Neural cell (in vitro differentiated cells): ENCODE results near the gene GNG10.

Experiments
- CTCF ChIP-seq: fragments of 450-650 bp; IDR thresholded peaks from 2 replicates; pipeline ENCODE4 v1.5.1; 2014; ENCODE audit warnings: antibody characterized with exemption, mild to moderate bottlenecking, moderate library complexity; ENCODE audit not compliant: poor library complexity, severe bottlenecking
- EZH2 ChIP-seq: fragments of 200-600, 300-800 bp; shearing (Covaris generic), sonication (generic); IDR thresholded peaks from 2 replicates; pipeline ENCODE4 v1.6.1; 2014; ENCODE audit warnings: antibody characterized with exemption, low read length, borderline replicate concordance, mild to moderate bottlenecking; ENCODE audit not compliant: insufficient read depth, poor library complexity, severe bottlenecking
- POLR2AphosphoS5 ChIP-seq: IDR thresholded peaks from 2 replicates; pipeline ENCODE4 v1.6.1; 2012
- REST ChIP-seq: IDR thresholded peaks from 2 replicates; pipeline ENCODE4 v1.6.1; 2012; ENCODE audit warnings: borderline replicate concordance
- SMC3 ChIP-seq: fragments of 450-650 bp; conservative IDR thresholded peaks from 2 replicates; pipeline ENCODE4 v1.6.1; 2014; ENCODE audit warnings: antibody characterized with exemption, mild to moderate bottlenecking, moderate library complexity; ENCODE audit not compliant: poor library complexity
- TAF1 ChIP-seq: IDR thresholded peaks from 2 replicates; pipeline ENCODE4 v1.6.1; 2012; ENCODE audit warnings: low read depth

GRCh38 chr9:111649016-111649415 lies 12.4 kb upstream of the GNG10 start:
- TF ChIP-seq SMC3 (no peak), POLR2AphosphoS5 (no peak), CTCF (no peak), REST (no peak), EZH2 (no peak), TAF1 (no peak)
